HepG2 (cell line): Measurements from ENCODE around the gene ZBTB47. TPM values are rescaled to one million over a fixed set of nuclear protein-coding genes. Genes with fewer than 3 reads are reported as not detected.

Experiments
- ARID4A ChIP-seq: sonication (generic); formaldehyde crosslinking; IDR thresholded peaks from 2 replicates; pipeline ENCODE4 v1.5.0; 2020; ENCODE audit warnings: mild to moderate bottlenecking, missing genetic modification reagents, borderline replicate concordance
- BRCA1 ChIP-seq: sonication (generic); formaldehyde crosslinking; IDR thresholded peaks from 2 replicates; pipeline ENCODE4 v1.4.0; 2020; ENCODE audit warnings: missing genetic modification reagents
- DDIT3 ChIP-seq: sonication (generic); formaldehyde crosslinking; IDR thresholded peaks from 2 replicates; pipeline ENCODE4 v1.4.0; 2020; ENCODE audit warnings: mild to moderate bottlenecking, missing genetic modification reagents
- FOXK1 ChIP-seq: sonication (generic); formaldehyde crosslinking; IDR thresholded peaks from 2 replicates; pipeline ENCODE4 v1.4.0; 2020; ENCODE audit warnings: low read depth, missing genetic modification reagents, borderline replicate concordance
- GABPA ChIP-seq, 2 experiments: IDR thresholded peaks; 2 replicates each; pipeline ENCODE4 v1.6.1; 2011 to 2016; ENCODE audit warnings: low read depth in 2 of 2, low read length in 1 of 2, missing biosample characterization in 1 of 2, missing genetic modification characterization in 1 of 2
- IKZF1 ChIP-seq: fragments of 450-650 bp; IDR thresholded peaks from 2 replicates; pipeline ENCODE4 v1.7.1; 2016
- MBD4 ChIP-seq: IDR thresholded peaks from 2 replicates; pipeline ENCODE4 v1.6.1; 2012; ENCODE audit warnings: low read length, inconsistent platforms, borderline replicate concordance
- PBX3 ChIP-seq: sonication (generic); formaldehyde crosslinking; IDR thresholded peaks from 2 replicates; pipeline ENCODE4 v1.8.1; 2023; ENCODE audit warnings: missing genetic modification reagents, inconsistent platforms, borderline replicate concordance
- PHF21A ChIP-seq: sonication (generic); formaldehyde crosslinking; IDR thresholded peaks from 2 replicates; pipeline ENCODE4 v1.5.0; 2020; ENCODE audit warnings: mild to moderate bottlenecking, missing genetic modification reagents
- POGK ChIP-seq: sonication (generic); formaldehyde crosslinking; conservative IDR thresholded peaks from 2 replicates; pipeline ENCODE4 v1.8.0; 2022; ENCODE audit warnings: mild to moderate bottlenecking, moderate library complexity, missing genetic modification reagents
- REPIN1 ChIP-seq: sonication (generic); formaldehyde crosslinking; IDR thresholded peaks from 2 replicates; pipeline ENCODE4 v1.8.0; 2022; ENCODE audit warnings: missing genetic modification reagents, low read depth, mild to moderate bottlenecking, borderline replicate concordance
- RXRB ChIP-seq: IDR thresholded peaks from 2 replicates; pipeline ENCODE4 v1.6.1; 2016; ENCODE audit warnings: borderline replicate concordance, missing genetic modification reagents, missing compliant biosample characterization
- SYNCRIP ChIP-seq: fragments of 200-400 bp; formaldehyde crosslinking; IDR thresholded peaks from 2 replicates; pipeline ENCODE4 v1.6.1; 2018; ENCODE audit warnings: mild to moderate bottlenecking, low read depth, low read length; ENCODE audit not compliant: insufficient read depth
- U2AF2 ChIP-seq: fragments of 200-400 bp; formaldehyde crosslinking; IDR thresholded peaks from 2 replicates; pipeline ENCODE4 v1.6.1; 2017; ENCODE audit warnings: low read depth, mild to moderate bottlenecking, low read length
- ZBTB21 ChIP-seq: sonication (generic); formaldehyde crosslinking; IDR thresholded peaks from 2 replicates; pipeline ENCODE4 v1.4.0; 2020; ENCODE audit warnings: missing genetic modification reagents
- ZMYM4 ChIP-seq: sonication (generic); formaldehyde crosslinking; IDR thresholded peaks from 2 replicates; pipeline ENCODE4 v1.8.1; 2023; ENCODE audit warnings: mild to moderate bottlenecking, missing genetic modification reagents
- ZNF326 ChIP-seq: sonication (generic); formaldehyde crosslinking; IDR thresholded peaks from 2 replicates; pipeline ENCODE4 v1.4.0; 2020; ENCODE audit warnings: missing genetic modification reagents, borderline replicate concordance
- ZNF350 ChIP-seq: sonication (generic); formaldehyde crosslinking; IDR thresholded peaks from 2 replicates; pipeline ENCODE4 v1.4.0; 2020; ENCODE audit warnings: mild to moderate bottlenecking, low read depth, missing genetic modification reagents, borderline replicate concordance
- ZNF431 ChIP-seq: sonication (generic); formaldehyde crosslinking; IDR thresholded peaks from 2 replicates; pipeline ENCODE4 v1.9.0; 2022; ENCODE audit warnings: missing genetic modification reagents, low read depth, mild to moderate bottlenecking, borderline replicate concordance
- ZNF709 ChIP-seq: sonication (generic); formaldehyde crosslinking; IDR thresholded peaks from 2 replicates; pipeline ENCODE4 v1.5.0; 2020; ENCODE audit warnings: mild to moderate bottlenecking, missing genetic modification reagents
- ZNF816 ChIP-seq: sonication (generic); formaldehyde crosslinking; IDR thresholded peaks from 2 replicates; pipeline ENCODE4 v1.8.0; 2022; ENCODE audit warnings: missing genetic modification reagents, mild to moderate bottlenecking, borderline replicate concordance
- ZSCAN20 ChIP-seq: sonication (generic); formaldehyde crosslinking; IDR thresholded peaks from 2 replicates; pipeline ENCODE4 v1.4.0; 2020; ENCODE audit warnings: missing genetic modification reagents, mild to moderate bottlenecking, borderline replicate concordance
- polyA plus RNA-seq, 8 experiments: library from polyadenylated mRNA; depleted of rRNA in 3 of 8; stranded (reverse) in 7 of 8; unstranded in 1 of 8; fragments of >200 nt; fragmentation: Illumina TruSeq in 4 of 8; extraction: Trizol in 4 of 8; gene quantifications; 2 replicates each; pipeline versions ENCODE4 v1.2.1 to v1.2.3, GENCODE V29; 2011 to 2016; ENCODE audit warnings: low read depth in 4 of 8, missing spikeins in 1 of 8, mixed read lengths in 1 of 8; ENCODE audit not compliant: insufficient read depth in 1 of 8
- total RNA-seq, 5 experiments: library from RNA; depleted of rRNA; stranded (reverse); fragments of >200 nt; fragmentation: Illumina TruSeq; extraction: Trizol; gene quantifications; 2 replicates each; pipeline ENCODE4 v1.2.3, GENCODE V29; 2016; ENCODE audit warnings: low read depth in 1 of 5

ZBTB47 gene
- total and polyA plus RNA-seq, 2 of the 13 experiments (the other 11 are each of a cell fraction or from before 2014, with no cell fraction given): 1.5 to 3.1 TPM

- no peak for TF ChIP-seq DDIT3 (CRISPR knock-in tag)
- TF ChIP-seq ZSCAN20 (CRISPR knock-in tag): peak; percentile 95
- TF ChIP-seq PBX3: peak; percentile 89; the same call in 1 of the 2 replicates
- peak; percentile 58; the same call in 1 of the 2 replicates for TF ChIP-seq RXRB
- peak; percentile 64 for TF ChIP-seq ZMYM4 (CRISPR knock-in tag)
- TF ChIP-seq POGK: peak; percentile 74; the same call in 1 of the 2 replicates
- no peak for TF ChIP-seq U2AF2
- TF ChIP-seq ZBTB21 (CRISPR knock-in tag): no peak
- peak; percentile 44; the same call in 1 of the 2 replicates for TF ChIP-seq ARID4A (CRISPR knock-in tag)
- no peak for TF ChIP-seq IKZF1
- TF ChIP-seq BRCA1 (CRISPR knock-in tag): peak; percentile 87; the same call in 1 of the 2 replicates
- no peak for TF ChIP-seq MBD4
- no peak for TF ChIP-seq ZNF350 (CRISPR knock-in tag)
- peak; percentile 76 for TF ChIP-seq REPIN1 (CRISPR knock-in tag)
- peak; percentile 88 for TF ChIP-seq ZNF709 (CRISPR knock-in tag)
- no peak for TF ChIP-seq ZNF816 (CRISPR knock-in tag)
- no peak for TF ChIP-seq GABPA (IDR thresholded peaks at IDR 0.05; ENCODE audit: low read depth, low read length)
- no peak for TF ChIP-seq GABPA (CRISPR knock-in tag; IDR thresholded peaks at IDR 0.05; ENCODE audit: low read depth)
- no peak for TF ChIP-seq SYNCRIP
- no peak for TF ChIP-seq PHF21A
- peak; percentile 62; the same call in 1 of the 2 replicates for TF ChIP-seq FOXK1 (CRISPR knock-in tag)
- peak; percentile 80; the same call in 1 of the 2 replicates for TF ChIP-seq ZNF431 (CRISPR knock-in tag)
- no peak for TF ChIP-seq ZNF326 (CRISPR knock-in tag)
Measured at GRCh38 chr3:42701371-42702065, 48.0 kb downstream of the ZBTB47 start (continued).
